Measurements from ENCODE around the gene ECT2L. TPM values are rescaled to one million over a fixed set of nuclear protein-coding genes. Genes with fewer than 3 reads are reported as not detected.
"Not testable (repeated sequence)": the region's sequence is repeated elsewhere in the genome, so short reads cannot be mapped to it uniquely, and the experiment has no call there.

The ECT2L gene
- total and polyA plus RNA-seq, 2 donors (not counting 1 experiment from before 2014, with no cell fraction given): 0.17 TPM; not detected in 1

- Histone ChIP-seq H3K4me3 (replicated peaks in 1 of 4; ENCODE audit: control extremely low read depth in 1 of 4, insufficient read depth in 1 of 4, low read depth in 3 of 4, low read length in 4 of 4) (no peak overlapping the region), H4K20me1 (ENCODE audit: control insufficient read depth, extremely low read depth, insufficient read depth, low read length) (no peaks in the 10 kb centered on the region), H3K4me1 (ENCODE audit: control insufficient read depth, extremely low read depth, insufficient read depth, low read length) (no peaks in the 10 kb centered on the region), H3K9ac (ENCODE audit: insufficient read depth, low read length) (no peak overlapping the region), H3K4me2 (ENCODE audit: extremely low read depth, insufficient read depth, low read length) (no peak overlapping the region), H3K36me3 (ENCODE audit: control insufficient read depth, insufficient read depth, low read length) (no peaks in the 10 kb centered on the region), H3K27me3 (ENCODE audit: control insufficient read depth, insufficient read depth, low read length) (no peaks in the 10 kb centered on the region), H3K9me3 (ENCODE audit: control insufficient read depth, insufficient read depth, low read depth, low read length) (no peaks in the 10 kb centered on the region), H3K79me2 (ENCODE audit: control insufficient read depth, insufficient read depth, low read length) (no peaks in the 10 kb centered on the region), H2AFZ (ENCODE audit: low read length) (no peak overlapping the region), H3K27ac (ENCODE audit: insufficient read depth, low read length) (no peak overlapping the region)
- no peak for DNase-seq (ENCODE audit: low read depth in 2 of 2)
- TF ChIP-seq EZH2 (IDR thresholded peaks at IDR 0.05; ENCODE audit: low read length, missing control alignments) (no peak), CTCF (conservative IDR thresholded peaks at IDR 0.05 in 1 of 2, IDR thresholded peaks at IDR 0.05 in 1 of 2; ENCODE audit: low read depth in 1 of 2, low read length in 2 of 2) (no peak)
Measured at GRCh38 chr6:138926579-138926978, 130.7 kb downstream of the ECT2L start.

- DNase-seq (ENCODE audit: low read depth in 2 of 2): no peak
- no peaks in the 10 kb centered on the region for H3K9me3 ChIP-seq (ENCODE audit: control insufficient read depth, insufficient read depth, low read depth, low read length)
- H3K79me2 ChIP-seq (ENCODE audit: control insufficient read depth, insufficient read depth, low read length): no peaks in the 10 kb centered on the region
- H3K4me1 ChIP-seq (ENCODE audit: control insufficient read depth, extremely low read depth, insufficient read depth, low read length): no peaks in the 10 kb centered on the region
- H4K20me1 ChIP-seq (ENCODE audit: control insufficient read depth, extremely low read depth, insufficient read depth, low read length): no peaks in the 10 kb centered on the region
- H3K9ac ChIP-seq (ENCODE audit: insufficient read depth, low read length): no peak overlapping the region
- H3K27me3 ChIP-seq (ENCODE audit: control insufficient read depth, insufficient read depth, low read length): no peaks in the 10 kb centered on the region
- TF ChIP-seq CTCF (conservative IDR thresholded peaks at IDR 0.05 in 1 of 2, IDR thresholded peaks at IDR 0.05 in 1 of 2; ENCODE audit: low read depth in 1 of 2, low read length in 2 of 2): no peak
- TF ChIP-seq EZH2 (IDR thresholded peaks at IDR 0.05; ENCODE audit: low read length, missing control alignments): no peak
- H3K4me2 ChIP-seq (ENCODE audit: extremely low read depth, insufficient read depth, low read length): no peak overlapping the region
- H2AFZ ChIP-seq (ENCODE audit: low read length): no peak overlapping the region
- H3K4me3 ChIP-seq (replicated peaks in 1 of 4; ENCODE audit: control extremely low read depth in 1 of 4, insufficient read depth in 1 of 4, low read depth in 3 of 4, low read length in 4 of 4): no peak overlapping the region
- no peak overlapping the region for H3K27ac ChIP-seq (ENCODE audit: insufficient read depth, low read length)
- H3K36me3 ChIP-seq (ENCODE audit: control insufficient read depth, insufficient read depth, low read length): no peaks in the 10 kb centered on the region
Measured at GRCh38 chr6:138931660-138932059, 135.8 kb downstream of the ECT2L start.

- not testable (repeated sequence) for DNase-seq (ENCODE audit: low read depth in 2 of 2); H3K79me2 ChIP-seq (ENCODE audit: control insufficient read depth, insufficient read depth, low read length); H2AFZ ChIP-seq (ENCODE audit: low read length); H3K4me1 ChIP-seq (ENCODE audit: control insufficient read depth, extremely low read depth, insufficient read depth, low read length); H3K9ac ChIP-seq (ENCODE audit: insufficient read depth, low read length); H3K27me3 ChIP-seq (ENCODE audit: control insufficient read depth, insufficient read depth, low read length); H3K4me2 ChIP-seq (ENCODE audit: extremely low read depth, insufficient read depth, low read length); H4K20me1 ChIP-seq (ENCODE audit: control insufficient read depth, extremely low read depth, insufficient read depth, low read length); H3K27ac ChIP-seq (ENCODE audit: insufficient read depth, low read length); H3K36me3 ChIP-seq (ENCODE audit: control insufficient read depth, insufficient read depth, low read length); H3K4me3 ChIP-seq (replicated peaks in 1 of 4; ENCODE audit: control extremely low read depth in 1 of 4, insufficient read depth in 1 of 4, low read depth in 3 of 4, low read length in 4 of 4); H3K9me3 ChIP-seq (ENCODE audit: control insufficient read depth, insufficient read depth, low read depth, low read length)
Measured at GRCh38 chr6:138936873-138937272, 141.0 kb downstream of the ECT2L start.
